Non-pigmented ciliary epithelial cell (primary cell): ENCODE results near the gene TROAP.
"Not testable (repeated sequence)": the region's sequence is repeated elsewhere in the genome, so short reads cannot be mapped to it uniquely, and the experiment has no call there.

Source experiments
- DNase-seq: peaks from one replicate; pipeline ENCODE4 v3.0.0-alpha.2; 2010; ENCODE audit warnings: low read depth

Gene TROAP, protein sequence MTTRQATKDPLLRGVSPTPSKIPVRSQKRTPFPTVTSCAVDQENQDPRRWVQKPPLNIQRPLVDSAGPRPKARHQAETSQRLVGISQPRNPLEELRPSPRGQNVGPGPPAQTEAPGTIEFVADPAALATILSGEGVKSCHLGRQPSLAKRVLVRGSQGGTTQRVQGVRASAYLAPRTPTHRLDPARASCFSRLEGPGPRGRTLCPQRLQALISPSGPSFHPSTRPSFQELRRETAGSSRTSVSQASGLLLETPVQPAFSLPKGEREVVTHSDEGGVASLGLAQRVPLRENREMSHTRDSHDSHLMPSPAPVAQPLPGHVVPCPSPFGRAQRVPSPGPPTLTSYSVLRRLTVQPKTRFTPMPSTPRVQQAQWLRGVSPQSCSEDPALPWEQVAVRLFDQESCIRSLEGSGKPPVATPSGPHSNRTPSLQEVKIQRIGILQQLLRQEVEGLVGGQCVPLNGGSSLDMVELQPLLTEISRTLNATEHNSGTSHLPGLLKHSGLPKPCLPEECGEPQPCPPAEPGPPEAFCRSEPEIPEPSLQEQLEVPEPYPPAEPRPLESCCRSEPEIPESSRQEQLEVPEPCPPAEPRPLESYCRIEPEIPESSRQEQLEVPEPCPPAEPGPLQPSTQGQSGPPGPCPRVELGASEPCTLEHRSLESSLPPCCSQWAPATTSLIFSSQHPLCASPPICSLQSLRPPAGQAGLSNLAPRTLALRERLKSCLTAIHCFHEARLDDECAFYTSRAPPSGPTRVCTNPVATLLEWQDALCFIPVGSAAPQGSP

DNA sequence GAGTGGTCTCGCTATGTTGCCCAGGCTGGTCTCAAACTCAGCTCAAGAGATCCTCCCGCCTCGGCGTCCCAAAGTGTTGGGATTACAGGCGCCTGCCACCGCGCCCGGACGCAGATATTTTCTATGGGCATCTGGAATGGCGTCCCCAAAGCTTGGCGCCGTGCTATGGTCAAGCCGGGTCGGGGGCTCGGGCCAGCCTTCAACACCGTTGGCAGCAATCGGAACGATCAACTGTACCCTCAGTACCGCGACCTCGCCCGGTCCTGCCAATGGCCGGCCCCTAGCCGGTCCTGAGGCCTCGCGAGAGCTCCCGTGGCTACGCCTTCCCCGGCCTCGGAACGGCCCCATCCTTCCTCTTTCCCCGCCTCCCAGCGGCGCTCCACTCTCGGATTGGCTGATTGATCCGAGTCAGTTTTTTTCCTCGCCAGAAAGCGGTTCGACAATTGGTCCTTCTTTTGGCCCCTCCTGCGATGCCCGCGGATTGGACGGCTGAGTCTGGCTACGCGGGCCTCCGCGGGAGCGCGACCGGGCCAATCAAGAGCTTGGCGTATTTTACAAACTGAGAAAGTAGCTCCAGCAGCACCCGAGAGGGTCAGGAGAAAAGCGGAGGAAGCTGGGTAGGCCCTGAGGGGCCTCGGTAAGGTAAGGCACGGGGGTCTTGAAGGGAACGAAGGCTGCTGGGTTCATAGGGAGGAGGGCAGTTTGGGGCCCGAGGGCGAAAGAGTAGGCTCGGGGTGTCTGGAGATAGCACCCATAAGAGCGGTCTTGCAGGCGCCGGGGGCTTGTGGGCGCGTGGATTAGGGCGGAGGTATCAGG, at the start of gene TROAP:
Gene TROAP (plus strand): TSS at position 548 of the 816 bp plus-strand sequence. CDS start 354 bp downstream, outside the sequence.
- peak; percentile 89 for DNase-seq

DNA sequence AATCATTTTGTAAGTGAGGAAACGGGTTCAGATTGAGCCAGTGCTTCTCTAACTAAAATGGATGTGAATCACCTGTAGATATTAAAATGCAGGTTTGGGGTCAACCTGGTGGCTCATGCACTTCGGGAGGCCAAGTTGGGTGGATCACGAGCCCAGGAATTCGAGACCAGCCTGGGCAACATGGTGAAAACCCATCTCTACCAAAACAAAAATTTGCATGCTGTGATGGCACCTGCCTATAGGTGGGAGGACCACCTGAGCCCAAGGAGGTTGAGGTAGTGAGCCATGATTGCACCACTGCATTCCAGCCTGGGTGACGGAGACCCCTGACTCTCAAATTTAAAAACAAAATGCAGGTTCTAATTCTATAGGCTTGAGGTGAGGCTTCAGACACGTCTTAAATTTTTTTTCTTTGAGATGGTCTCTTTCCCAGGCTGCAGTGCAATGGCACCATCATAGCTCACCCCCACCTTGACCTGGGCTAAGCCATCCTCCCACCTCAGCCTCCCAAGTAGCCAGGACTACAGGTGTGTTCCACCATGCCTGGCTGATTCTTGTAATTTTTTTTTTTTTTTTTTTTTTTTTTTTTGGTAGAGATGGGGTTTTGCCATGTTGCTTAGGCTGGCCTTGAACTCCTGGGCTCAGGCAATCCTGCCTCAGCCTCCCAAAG, 49.2 kb upstream of the TROAP start:
- no peak for DNase-seq

GRCh38 chr12:49274396-49275069, 48.5 kb upstream of the TROAP start:
- DNase-seq, result no peak

DNA sequence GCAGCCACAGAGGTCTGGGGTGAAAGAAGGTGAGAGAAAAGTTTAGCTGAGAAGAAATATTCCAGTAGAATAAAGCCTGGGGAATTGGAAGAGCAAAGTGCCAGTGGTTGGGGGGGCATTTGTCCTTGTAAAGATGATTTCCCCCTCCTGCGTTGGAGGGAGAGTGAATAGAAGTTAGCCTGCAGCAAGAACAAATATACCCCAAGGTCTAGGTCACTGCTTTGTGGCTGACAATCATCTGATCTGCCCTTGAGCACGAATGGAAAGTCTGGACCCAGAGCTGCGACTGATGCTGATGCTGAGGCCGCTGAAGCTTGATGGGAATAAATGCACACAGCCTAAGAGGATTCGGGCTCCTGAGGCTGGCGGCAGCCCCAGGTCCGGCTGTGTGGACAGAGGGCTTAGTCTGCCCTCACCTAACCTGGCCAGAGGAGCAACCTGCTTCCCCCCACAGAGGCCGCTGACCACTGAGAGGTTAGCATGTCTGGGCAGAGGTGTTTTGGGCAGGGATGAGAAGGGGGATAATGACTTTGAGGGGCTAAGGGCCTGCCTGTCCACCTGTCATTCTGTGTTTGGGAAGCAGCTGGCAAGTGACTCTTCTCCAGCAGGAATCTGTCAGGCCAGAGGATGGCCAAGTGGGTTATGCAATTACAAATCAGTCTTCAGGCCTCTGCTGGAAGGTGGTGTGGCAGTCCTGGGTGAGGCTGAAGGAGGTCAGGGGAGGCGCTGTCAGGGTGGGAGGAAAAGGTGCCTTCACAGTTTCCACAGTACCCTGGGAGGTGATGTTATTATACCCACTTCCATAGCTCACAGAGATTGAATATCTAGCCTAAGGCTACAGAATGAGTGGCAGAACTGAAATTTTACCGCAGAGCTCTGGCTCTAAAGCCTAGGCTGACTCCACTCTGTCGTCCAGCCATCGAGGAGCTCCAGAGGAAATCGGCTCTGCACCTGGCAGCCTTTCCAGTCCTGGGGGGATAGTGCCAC, 46.5 kb upstream of the TROAP start:
- no peak for DNase-seq

GRCh38 chr12:49277466-49277865, 45.6 kb upstream of the TROAP start:
- DNase-seq, result no peak

- no peak for DNase-seq
Observed at GRCh38 chr12:49279706-49280159, 43.3 kb upstream of the TROAP start.

DNA sequence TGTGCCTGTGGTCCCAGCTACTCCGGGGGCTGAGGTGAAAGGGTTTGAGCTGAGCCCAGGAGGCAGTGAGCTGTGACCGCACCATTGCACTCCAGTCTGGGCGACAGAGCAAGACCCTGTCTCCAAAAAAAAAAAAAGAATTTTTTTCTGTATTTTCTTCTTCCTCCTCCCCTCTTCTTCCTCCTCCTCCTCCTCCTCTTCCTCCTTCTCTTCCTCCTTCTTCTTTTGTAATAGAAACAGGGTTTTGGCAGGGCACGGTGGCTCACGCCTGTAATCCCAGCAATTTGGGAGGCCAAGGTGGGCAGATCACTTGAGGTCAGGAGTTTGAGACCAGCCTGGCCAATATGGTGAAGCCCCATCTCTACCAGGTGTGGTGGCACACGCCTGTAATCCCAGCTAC, 42.5 kb upstream of the TROAP start:
- DNase-seq, result not testable (repeated sequence)

- DNase-seq, result no peak
Observed at GRCh38 chr12:49282302-49282701, 40.8 kb upstream of the TROAP start.

- not testable (repeated sequence) for DNase-seq
Observed at GRCh38 chr12:49282740-49283375, 40.2 kb upstream of the TROAP start.

GRCh38 chr12:49283541-49284429, 39.3 kb upstream of the TROAP start:
- DNase-seq, result no peak

- no peak for DNase-seq
Observed at GRCh38 chr12:49284672-49285071, 38.4 kb upstream of the TROAP start.

DNA sequence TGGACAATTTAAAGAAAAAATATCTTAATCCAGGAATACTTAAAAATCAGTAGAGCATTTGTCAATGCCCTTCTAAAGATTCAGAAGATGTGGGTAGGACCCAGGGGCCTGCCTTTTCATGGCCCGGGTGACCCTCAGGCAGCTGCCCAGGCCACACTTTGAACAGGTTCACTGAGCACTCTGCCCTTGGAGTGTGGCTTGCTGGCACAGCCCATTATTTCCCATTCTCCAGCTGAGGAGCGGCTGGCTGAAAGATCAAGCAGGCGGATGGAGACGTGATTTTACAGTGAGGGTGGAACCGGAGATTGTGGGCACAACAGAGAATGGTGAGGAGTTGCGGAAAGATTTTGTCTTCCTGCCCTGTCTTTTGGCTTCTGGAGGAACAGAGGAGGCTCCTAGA, 35.2 kb upstream of the TROAP start:
- DNase-seq, result no peak

DNA sequence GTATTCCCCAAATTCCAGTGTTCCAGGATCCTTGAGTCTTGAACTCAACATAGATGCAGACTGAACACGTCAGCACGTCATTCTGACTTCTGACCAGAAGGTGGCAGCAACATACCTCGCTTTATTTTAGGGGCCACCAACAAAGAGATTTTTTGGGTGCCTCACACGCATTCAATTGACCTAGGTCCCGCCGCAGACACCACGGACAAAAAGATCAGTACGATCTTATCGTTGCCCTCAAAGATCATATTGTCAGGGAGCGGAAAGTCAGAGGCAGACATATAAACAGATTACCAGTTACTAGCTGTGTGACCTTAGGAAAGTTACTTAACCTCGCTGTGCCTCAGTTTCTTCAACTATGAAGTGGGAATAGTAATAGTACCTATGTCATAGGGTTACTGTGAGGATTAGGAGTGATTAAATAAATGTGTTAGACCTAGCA, 34.6 kb upstream of the TROAP start:
- no peak for DNase-seq

- DNase-seq, result no peak
Observed at GRCh38 chr12:49288922-49289555, 34.0 kb upstream of the TROAP start.

GRCh38 chr12:49292729-49293055, 30.4 kb upstream of the TROAP start:
- no peak for DNase-seq

GRCh38 chr12:49293056-49293956, 29.7 kb upstream of the TROAP start:
- DNase-seq, result no peak
